Lower lobe of right lung (tissue), 2 donors: ENCODE results near the gene DDX17. TPM values are rescaled to one million over a fixed set of nuclear protein-coding genes. Genes with fewer than 3 reads are reported as not detected.

ENCODE experiments used
- ATAC-seq, 2 donors: fragments of 200-7000 bp; cut with Tn5 transposase; one replicate each; pipeline ENCODE4 v1.9.1; 2020 to 2022; ENCODE audit warnings: mild to moderate bottlenecking in 2 of 2, moderate library complexity in 2 of 2
- DNase-seq: peaks from one replicate; pipeline ENCODE4 v3.0.0-alpha.2; 2020
- H3K27ac ChIP-seq: fragments of 200-600 bp; one replicate; pipeline ENCODE4 v1.8.0; 2022
- H3K27me3 ChIP-seq: fragments of 200-600 bp; one replicate; pipeline ENCODE4 v1.8.0; 2022; ENCODE audit warnings: low read depth
- H3K36me3 ChIP-seq: fragments of 200-600 bp; one replicate; pipeline ENCODE4 v1.8.0; 2022; ENCODE audit warnings: mild to moderate bottlenecking
- H3K4me1 ChIP-seq: fragments of 200-600 bp; one replicate; pipeline ENCODE4 v1.8.0; 2022
- H3K4me3 ChIP-seq: fragments of 200-600 bp; one replicate; pipeline ENCODE4 v1.8.0; 2022; ENCODE audit warnings: mild to moderate bottlenecking
- H3K9me3 ChIP-seq: fragments of 200-600 bp; one replicate; pipeline ENCODE4 v1.8.0; 2022
- CTCF ChIP-seq: fragments of 200-600 bp; IDR thresholded peaks from one replicate; pipeline ENCODE4 v1.8.0; 2022; ENCODE audit warnings: antibody characterized with exemption, mild to moderate bottlenecking
- intact Hi-C: fragments of 100-400 bp; cut with DNase I; formaldehyde crosslinking; loops from one replicate; pipeline ENCODE4 v1.11.0; 2022
- total RNA-seq: library from RNA; stranded (reverse); fragmentation: NEBNext Ultra II Directional; extraction: Animal tissue kit (Norgen Biotek cat#: 25700); gene quantifications from one replicate; pipeline ENCODE4 v1.2.1, GENCODE V29; 2021
- donor health status: DM: no; HTN: yes; CAD: no; lungs with severe emphysema.

Gene DDX17
- total RNA-seq, 1 donor from 2014 or later = 457 TPM

- ATAC-seq = no peak
- intact Hi-C loops = no loop called here
- H3K36me3 ChIP-seq = no peaks in the 10 kb centered on the region
- H3K27ac ChIP-seq = no peak overlapping the region
- no peaks in the 10 kb centered on the region for H3K9me3 ChIP-seq
- peaks cover 64% of the 10 kb centered on the region for H3K27me3 ChIP-seq
- no peak for DNase-seq
- no peak overlapping the region for H3K4me3 ChIP-seq
- TF ChIP-seq CTCF = no peak
- H3K4me1 ChIP-seq = no peaks in the 10 kb centered on the region
These were observed 56.3 kb downstream of the DDX17 start for GRCh38 chr22:38449776-38450175.

- ATAC-seq = no peak
- no peak for DNase-seq
- TF ChIP-seq CTCF = no peak
- intact Hi-C loops = no loop called here
- Histone ChIP-seq H3K27me3 (peaks cover 64% of the 10 kb centered on the region), H3K4me3 (no peak overlapping the region), H3K36me3 (no peaks in the 10 kb centered on the region), H3K27ac (no peak overlapping the region), H3K9me3 (no peaks in the 10 kb centered on the region), H3K4me1 (no peaks in the 10 kb centered on the region)
These were observed 57.0 kb downstream of the DDX17 start for GRCh38 chr22:38448945-38449745.

GRCh38 chr22:38446018-38446601, 60.0 kb downstream of the DDX17 start:
- Histone ChIP-seq H3K27ac (no peak overlapping the region), H3K36me3 (no peaks in the 10 kb centered on the region), H3K4me3 (no peak overlapping the region), H3K4me1 (no peaks in the 10 kb centered on the region), H3K9me3 (no peaks in the 10 kb centered on the region), H3K27me3 (peaks cover 41% of the 10 kb centered on the region)
- intact Hi-C loops = no loop called here
- TF ChIP-seq CTCF = no peak
- no peak for ATAC-seq
- DNase-seq = no peak

GRCh38 chr22:38444783-38445182, 61.3 kb downstream of the DDX17 start:
- no peak for ATAC-seq
- Histone ChIP-seq H3K27ac (no peak overlapping the region), H3K4me3 (no peak overlapping the region), H3K9me3 (no peaks in the 10 kb centered on the region), H3K36me3 (no peaks in the 10 kb centered on the region), H3K27me3 (peaks cover 33% of the 10 kb centered on the region), H3K4me1 (no peaks in the 10 kb centered on the region)
- intact Hi-C loops = no loop called here
- no peak for DNase-seq
- TF ChIP-seq CTCF = no peak

GRCh38 chr22:38443628-38444521, 62.2 kb downstream of the DDX17 start:
- Histone ChIP-seq H3K27me3 (peaks cover 27% of the 10 kb centered on the region), H3K4me1 (no peaks in the 10 kb centered on the region), H3K27ac (no peak overlapping the region), H3K36me3 (no peaks in the 10 kb centered on the region), H3K4me3 (no peak overlapping the region), H3K9me3 (no peaks in the 10 kb centered on the region)
- intact Hi-C loops = no loop called here
- no peak for ATAC-seq
- no peak for DNase-seq
- TF ChIP-seq CTCF = no peak
